ENCODE results near the gene RNF223. TPM values are rescaled to one million over a fixed set of nuclear protein-coding genes. Genes with fewer than 3 reads are reported as not detected.

Gene RNF223
- total RNA-seq, 1 donor from 2014 or later = not detected

- DNase-seq = no peak
Measured at GRCh38 chr1:1026599-1027413, 47.3 kb downstream of the RNF223 start.

GRCh38 chr1:1025730-1026129 lies 48.4 kb downstream of the RNF223 start:
- no peak for DNase-seq

GRCh38 chr1:1024771-1025699 lies 49.1 kb downstream of the RNF223 start:
- DNase-seq = no peak

- no peak for DNase-seq
Measured at GRCh38 chr1:1024149-1024770, 49.8 kb downstream of the RNF223 start.

GRCh38 chr1:1023700-1024099 lies 50.4 kb downstream of the RNF223 start:
- DNase-seq = no peak

GRCh38 chr1:1022302-1023009 lies 51.6 kb downstream of the RNF223 start:
- no peak for DNase-seq

GRCh38 chr1:1021920-1022259 lies 52.2 kb downstream of the RNF223 start:
- no peak for DNase-seq

GRCh38 chr1:1021010-1021919 lies 52.8 kb downstream of the RNF223 start:
- no peak for DNase-seq

Other genes starting within 250 kb of the RNF223 start
- 0.16 TPM for gene SAMD11, start 150.4 kb downstream of the RNF223 start, total RNA-seq
- 52.7 TPM for gene NOC2L, start 115.0 kb downstream of the RNF223 start, total RNA-seq
- 6.1 TPM for gene KLHL17, start 113.7 kb downstream of the RNF223 start, total RNA-seq
- not detected for gene PLEKHN1, start 107.8 kb downstream of the RNF223 start, total RNA-seq
- 0.47 TPM for gene PERM1, start 92.2 kb downstream of the RNF223 start, total RNA-seq
- 15.1 TPM for gene HES4, start 74.2 kb downstream of the RNF223 start, total RNA-seq
- 15.0 TPM for gene ISG15, start 60.8 kb downstream of the RNF223 start, total RNA-seq
- gene AGRN, start 54.2 kb downstream of the RNF223 start, total RNA-seq = 71.9 TPM
- gene C1orf159, start 41.8 kb upstream of the RNF223 start, total RNA-seq = 5.5 TPM
- gene TTLL10, start 99.6 kb upstream of the RNF223 start, total RNA-seq = not detected
- gene TNFRSF18, start 132.3 kb upstream of the RNF223 start, total RNA-seq = not detected
- gene TNFRSF4, start 139.8 kb upstream of the RNF223 start, total RNA-seq = not detected
- gene SDF4, start 157.7 kb upstream of the RNF223 start, total RNA-seq = 18.4 TPM
- gene B3GALT6, start 157.9 kb upstream of the RNF223 start, total RNA-seq = 27.1 TPM
- not detected for gene C1QTNF12, start 172.4 kb upstream of the RNF223 start, total RNA-seq
- gene UBE2J2, start 199.5 kb upstream of the RNF223 start, total RNA-seq = 39.6 TPM
- gene SCNN1D, start 206.1 kb upstream of the RNF223 start, total RNA-seq = 2.2 TPM
- gene ACAP3, start 233.6 kb upstream of the RNF223 start, total RNA-seq = 51.3 TPM
- 8.0 TPM for gene PUSL1, start 234.3 kb upstream of the RNF223 start, total RNA-seq

Measured in occipital lobe (tissue), 2 donors.